Tibial nerve (tissue), 4 donors: ENCODE data around the gene MBOAT7. TPM values are rescaled to one million over a fixed set of nuclear protein-coding genes. Genes with fewer than 3 reads are reported as not detected.
A peak's percentile ranks its signal among the peaks of the same experiment; 100 is the strongest.

Experiments used
- DNase-seq, 2 donors: peaks; one replicate each; pipeline ENCODE4 v3.0.0-alpha.2; 2019; ENCODE audit warnings: low spot score in 2 of 2
- H3K27ac ChIP-seq, 4 donors: fragments of 200-600 bp; sonication (generic) in 3 of 4; one replicate each; pipeline ENCODE4 v1.5.1; 2017 to 2019; ENCODE audit warnings: mild to moderate bottlenecking in 1 of 4
- H3K27me3 ChIP-seq, 2 donors: fragments of 200-600 bp; sonication (generic) in 1 of 2; one replicate each; pipeline versions ENCODE4 v1.5.1 to v1.6.0; 2017 to 2019
- H3K36me3 ChIP-seq, 3 donors: fragments of 200-600 bp; sonication (generic); one replicate each; pipeline ENCODE4 v1.5.1; 2018 to 2019
- H3K4me1 ChIP-seq, 4 donors: fragments of 200-600 bp; sonication (generic) in 3 of 4; one replicate each; pipeline ENCODE4 v1.5.1; 2017 to 2019
- H3K4me3 ChIP-seq, 4 donors: fragments of 200-600 bp; sonication (generic) in 3 of 4; one replicate each; pipeline ENCODE4 v1.5.1; 2017 to 2019; ENCODE audit warnings: mild to moderate bottlenecking in 1 of 4, moderate library complexity in 1 of 4
- H3K9me3 ChIP-seq, 4 donors: fragments of 200-600 bp; sonication (generic) in 3 of 4; one replicate each; pipeline ENCODE4 v1.5.1; 2017 to 2019
- EP300 ChIP-seq, 2 donors: sonication (generic); formaldehyde crosslinking; IDR thresholded peaks; one replicate each; pipeline ENCODE4 v1.6.1; 2017; ENCODE audit warnings: antibody characterized with exemption in 2 of 2, mild to moderate bottlenecking in 1 of 2
- POLR2A ChIP-seq, 2 donors: fragments of 450-650 bp; IDR thresholded peaks; one replicate each; pipeline ENCODE4 v1.6.1; 2017; ENCODE audit warnings: antibody characterized with exemption in 2 of 2, mild to moderate bottlenecking in 2 of 2, moderate library complexity in 2 of 2
- WGBS, 2 donors: methylation state at CpG; one replicate each; pipeline ENCODE4 v1.1.5; 2018; 5-methylcytosine and 5-hydroxymethylcytosine counted together
- total RNA-seq, 4 donors: library from RNA; depleted of rRNA; stranded (reverse); fragments of >200 nt; gene quantifications; one replicate each; pipeline ENCODE4 v1.1.0, GENCODE V29; 2016
- TF ChIP-seq, protein P1 (sequence below), 5 experiments: fragments of 200-600 bp in 3 of 5; fragments of 450-650 bp in 2 of 5; sonication (generic) in 3 of 5; IDR thresholded peaks; one replicate each; pipeline ENCODE4 v1.5.1; 2016 to 2019; ENCODE audit warnings: antibody characterized with exemption in 5 of 5, mild to moderate bottlenecking in 3 of 5, moderate library complexity in 2 of 5

The MBOAT7 gene
- total RNA-seq, 4 donors from 2014 or later: 45.0 to 94.5 (median 50.2) TPM

- H3K9me3 ChIP-seq: no peaks in the 10 kb centered on the region
- H3K27me3 ChIP-seq: no peaks in the 10 kb centered on the region
- DNase-seq: no peak
- H3K27ac ChIP-seq: no peak overlapping the region
- 91 to 96% methylated on average over 3 of the region's 3 CpGs for WGBS, 2 donors
- H3K4me3 ChIP-seq: no peak overlapping the region
- peaks cover 0 to 45% (median 23%) of the 10 kb centered on the region in 4 donors for H3K4me1 ChIP-seq
- H3K36me3 ChIP-seq: peaks cover 0 to 65% (median 56%) of the 10 kb centered on the region in 3 donors
- TF ChIP-seq, protein P1, sequence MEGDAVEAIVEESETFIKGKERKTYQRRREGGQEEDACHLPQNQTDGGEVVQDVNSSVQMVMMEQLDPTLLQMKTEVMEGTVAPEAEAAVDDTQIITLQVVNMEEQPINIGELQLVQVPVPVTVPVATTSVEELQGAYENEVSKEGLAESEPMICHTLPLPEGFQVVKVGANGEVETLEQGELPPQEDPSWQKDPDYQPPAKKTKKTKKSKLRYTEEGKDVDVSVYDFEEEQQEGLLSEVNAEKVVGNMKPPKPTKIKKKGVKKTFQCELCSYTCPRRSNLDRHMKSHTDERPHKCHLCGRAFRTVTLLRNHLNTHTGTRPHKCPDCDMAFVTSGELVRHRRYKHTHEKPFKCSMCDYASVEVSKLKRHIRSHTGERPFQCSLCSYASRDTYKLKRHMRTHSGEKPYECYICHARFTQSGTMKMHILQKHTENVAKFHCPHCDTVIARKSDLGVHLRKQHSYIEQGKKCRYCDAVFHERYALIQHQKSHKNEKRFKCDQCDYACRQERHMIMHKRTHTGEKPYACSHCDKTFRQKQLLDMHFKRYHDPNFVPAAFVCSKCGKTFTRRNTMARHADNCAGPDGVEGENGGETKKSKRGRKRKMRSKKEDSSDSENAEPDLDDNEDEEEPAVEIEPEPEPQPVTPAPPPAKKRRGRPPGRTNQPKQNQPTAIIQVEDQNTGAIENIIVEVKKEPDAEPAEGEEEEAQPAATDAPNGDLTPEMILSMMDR (IDR thresholded peaks at IDR 0.05): no peak
- TF ChIP-seq EP300 (IDR thresholded peaks at IDR 0.05) (no peak), POLR2A (IDR thresholded peaks at IDR 0.05) (no peak)
Measured at GRCh38 chr19:54156953-54157352, 32.4 kb downstream of the MBOAT7 start.

GRCh38 chr19:54156490-54156889 lies 32.9 kb downstream of the MBOAT7 start:
- TF ChIP-seq EP300 (IDR thresholded peaks at IDR 0.05): no peak
- TF ChIP-seq POLR2A (IDR thresholded peaks at IDR 0.05): no peak
- TF ChIP-seq, protein P1 (IDR thresholded peaks at IDR 0.05): no peak
- H3K4me3 ChIP-seq: no peak overlapping the region
- no peaks in the 10 kb centered on the region for H3K27me3 ChIP-seq
- H3K36me3 ChIP-seq: peaks cover 0 to 69% (median 56%) of the 10 kb centered on the region in 3 donors
- 74 to 82% methylated on average over 11 of the region's 11 CpGs for WGBS, 2 donors
- no peak for DNase-seq
- peaks cover 0 to 40% (median 20%) of the 10 kb centered on the region in 4 donors for H3K4me1 ChIP-seq
- H3K9me3 ChIP-seq: no peaks in the 10 kb centered on the region
- H3K27ac ChIP-seq: no peak overlapping the region

DNA sequence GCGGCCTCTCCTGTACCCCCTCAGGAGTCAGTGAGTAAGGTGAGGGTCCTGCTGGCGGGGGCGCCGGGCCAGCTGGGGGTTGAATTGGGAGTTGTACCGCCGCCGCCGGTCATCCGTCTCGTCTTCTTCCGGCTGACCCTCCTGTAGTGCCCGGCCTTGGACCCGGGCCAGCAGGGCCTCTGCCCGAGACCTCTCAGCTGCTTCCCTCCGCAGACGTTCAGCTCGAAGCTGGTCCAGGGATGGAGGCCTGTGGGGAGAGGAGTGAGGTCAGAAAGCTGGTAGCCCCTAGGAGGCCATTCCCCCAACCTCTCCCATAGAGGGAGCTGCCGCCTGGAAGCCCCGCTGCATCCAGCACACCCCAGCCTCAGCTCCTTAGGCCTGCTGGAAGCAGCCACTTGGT lies 33.7 kb downstream of the MBOAT7 start:
- H3K4me3 ChIP-seq: no peak overlapping the region
- peaks cover 0 to 77% (median 56%) of the 10 kb centered on the region in 3 donors for H3K36me3 ChIP-seq
- H3K9me3 ChIP-seq: no peaks in the 10 kb centered on the region
- no peak for DNase-seq
- no peak for TF ChIP-seq EP300 (IDR thresholded peaks at IDR 0.05)
- TF ChIP-seq, protein P1 (IDR thresholded peaks at IDR 0.05): no peak
- no peak for TF ChIP-seq POLR2A (IDR thresholded peaks at IDR 0.05)
- 50 to 60% methylated on average over 17 to 19 of the region's 19 CpGs for WGBS, 2 donors
- no peak overlapping the region for H3K27ac ChIP-seq
- H3K27me3 ChIP-seq: no peaks in the 10 kb centered on the region
- H3K4me1 ChIP-seq: peaks cover 0 to 32% (median 14%) of the 10 kb centered on the region in 4 donors

- WGBS, 2 donors: 56 to 59% methylated on average over 18 of the region's 18 CpGs
- H3K9me3 ChIP-seq: no peaks in the 10 kb centered on the region
- H3K27me3 ChIP-seq: no peaks in the 10 kb centered on the region
- TF ChIP-seq POLR2A (IDR thresholded peaks at IDR 0.05) (no peak), EP300 (IDR thresholded peaks at IDR 0.05) (no peak)
- TF ChIP-seq, protein P1 (IDR thresholded peaks at IDR 0.05): no peak
- peaks cover 0 to 26% (median 9%) of the 10 kb centered on the region in 4 donors for H3K4me1 ChIP-seq
- H3K36me3 ChIP-seq: peaks cover 0 to 86% (median 61%) of the 10 kb centered on the region in 3 donors
- no peak overlapping the region for H3K4me3 ChIP-seq
- H3K27ac ChIP-seq: no peak overlapping the region
- DNase-seq: no peak
Measured at GRCh38 chr19:54154603-54155345, 34.6 kb downstream of the MBOAT7 start.

DNA sequence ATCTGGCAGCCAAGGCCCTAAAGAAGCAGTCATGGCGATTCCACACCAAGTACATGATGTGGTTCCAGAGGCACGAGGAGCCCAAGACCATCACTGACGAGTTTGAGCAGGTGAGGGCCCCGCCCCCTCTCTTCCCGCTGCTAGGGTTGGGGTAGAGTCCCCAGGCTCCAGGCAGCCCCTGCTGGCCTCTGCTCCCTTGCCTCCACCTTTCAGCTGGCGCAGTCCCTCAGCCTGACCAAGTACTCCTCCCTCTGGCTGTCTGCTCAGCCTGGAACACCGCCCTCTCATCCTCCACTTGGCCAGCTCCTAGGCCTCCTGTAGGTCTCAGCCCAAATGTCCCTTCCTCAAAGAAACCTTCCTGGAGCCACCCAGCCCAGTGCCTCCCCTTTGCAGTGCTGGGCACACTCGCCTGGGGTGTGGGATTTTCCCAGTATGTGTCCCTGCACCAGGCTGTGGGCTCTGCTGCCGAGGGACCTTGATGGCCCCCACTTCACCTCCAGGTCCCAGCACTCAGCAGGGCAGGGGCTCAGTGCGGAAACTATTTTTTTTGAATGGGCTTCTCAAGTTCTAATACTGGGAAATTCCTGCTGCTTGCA lies 35.6 kb downstream of the MBOAT7 start:
- TF ChIP-seq, protein P1 (IDR thresholded peaks at IDR 0.05): no peak
- TF ChIP-seq POLR2A (IDR thresholded peaks at IDR 0.05) (no peak), EP300 (IDR thresholded peaks at IDR 0.05) (no peak)
- H3K27me3 ChIP-seq: no peaks in the 10 kb centered on the region
- no peak overlapping the region for H3K4me3 ChIP-seq
- no peak for DNase-seq
- peaks cover 0 to 23% (median 8%) of the 10 kb centered on the region in 4 donors for H3K4me1 ChIP-seq
- H3K36me3 ChIP-seq: peaks cover 0 to 96% (median 70%) of the 10 kb centered on the region in 3 donors
- no peaks in the 10 kb centered on the region for H3K9me3 ChIP-seq
- H3K27ac ChIP-seq: peak overlapping the region in 1 of 4 donors; percentile 64
- 79 to 80% methylated on average over 9 of the region's 10 CpGs for WGBS, 2 donors
